HEK293 (cell line): ENCODE data around the gene TNFAIP2.

Experiments used
- CTCF ChIP-seq: fragments of 450-650 bp; formaldehyde crosslinking; IDR thresholded peaks from 2 replicates; pipeline ENCODE4 v1.5.1; 2016; ENCODE audit warnings: missing biosample characterization, missing genetic modification characterization
- ZNF16 ChIP-seq: fragments of 450-650 bp; formaldehyde crosslinking; IDR thresholded peaks from 2 replicates; pipeline ENCODE4 v1.5.1; 2016; ENCODE audit warnings: low read depth, missing biosample characterization, missing genetic modification characterization
- ZNF24 ChIP-seq: fragments of 450-650 bp; formaldehyde crosslinking; IDR thresholded peaks from 2 replicates; pipeline ENCODE4 v1.5.1; 2016; ENCODE audit warnings: missing biosample characterization, missing genetic modification characterization
- TF ChIP-seq, protein P1 (sequence below): fragments of 450-650 bp; formaldehyde crosslinking; IDR thresholded peaks from 2 replicates; pipeline ENCODE4 v1.5.1; 2016; ENCODE audit warnings: missing biosample characterization, missing genetic modification characterization

DNA sequence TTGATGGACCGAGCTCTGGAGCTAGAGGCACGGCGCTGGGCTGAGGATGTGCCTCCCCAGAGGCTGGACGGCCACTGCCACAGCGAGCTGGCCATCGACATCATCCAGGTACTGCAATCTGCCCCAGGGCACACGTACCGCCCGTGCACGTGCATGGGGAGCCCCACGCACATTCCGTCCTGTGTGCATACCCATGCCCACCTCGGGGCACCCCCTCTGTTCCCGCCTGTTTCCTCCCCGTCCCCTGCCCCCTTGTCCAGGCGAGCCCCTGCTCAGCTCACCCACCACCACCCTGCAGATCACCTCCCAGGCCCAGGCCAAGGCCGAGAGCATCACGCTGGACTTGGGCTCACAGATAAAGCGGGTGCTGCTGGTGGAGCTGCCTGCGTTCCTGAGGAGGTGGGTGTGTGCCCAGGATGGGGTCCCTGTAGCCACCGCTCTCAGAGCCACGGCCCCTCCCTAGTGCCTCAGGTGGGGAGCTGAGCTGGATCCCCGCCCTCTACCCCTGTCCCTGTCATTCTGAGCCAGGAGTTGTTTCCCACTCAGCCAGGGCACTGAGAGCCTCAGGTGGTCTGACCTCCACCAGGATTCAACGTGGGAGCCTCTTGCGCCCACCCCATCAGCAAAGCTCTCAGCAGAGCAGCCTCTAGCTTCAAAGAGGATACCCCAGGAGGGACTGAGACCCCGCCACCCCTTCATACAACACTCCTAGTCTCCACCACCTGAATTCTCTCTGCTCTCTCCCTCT, 6.9 kb downstream of the TNFAIP2 start:
- TF ChIP-seq ZNF24 (tag by site-specific recombination) (no peak), ZNF16 (no peak), CTCF (tag by site-specific recombination) (no peak)
- TF ChIP-seq, protein P1, sequence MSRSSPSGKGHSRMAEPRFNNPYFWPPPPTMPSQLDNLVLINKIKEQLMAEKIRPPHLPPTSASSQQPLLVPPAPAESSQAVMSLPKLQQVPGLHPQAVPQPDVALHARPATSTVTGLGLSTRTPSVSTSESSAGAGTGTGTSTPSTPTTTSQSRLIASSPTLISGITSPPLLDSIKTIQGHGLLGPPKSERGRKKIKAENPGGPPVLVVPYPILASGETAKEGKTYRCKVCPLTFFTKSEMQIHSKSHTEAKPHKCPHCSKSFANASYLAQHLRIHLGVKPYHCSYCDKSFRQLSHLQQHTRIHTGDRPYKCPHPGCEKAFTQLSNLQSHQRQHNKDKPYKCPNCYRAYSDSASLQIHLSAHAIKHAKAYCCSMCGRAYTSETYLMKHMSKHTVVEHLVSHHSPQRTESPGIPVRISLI (tag by site-specific recombination) = no peak
